Medulla oblongata (tissue), 1 donor: ENCODE results near the gene TMEM229A.
"Not testable (repeated sequence)": the region's sequence is repeated elsewhere in the genome, so short reads cannot be mapped to it uniquely, and the experiment has no call there.

ENCODE experiments used
- DNase-seq: peaks from one replicate; pipeline ENCODE4 v3.0.0-alpha.2; 2015; ENCODE audit errors: extremely low spot score

The TMEM229A gene

GRCh38 chr7:124033095-124033806 lies 384 bp upstream of the TMEM229A start:
- peak; percentile 55 for DNase-seq

GRCh38 chr7:124031919-124032318 lies 948 bp downstream of the TMEM229A start:
- peak; percentile 32 for DNase-seq

GRCh38 chr7:124031406-124031805 lies 1.5 kb downstream of the TMEM229A start:
- no peak for DNase-seq

GRCh38 chr7:124030964-124031363 lies 1.9 kb downstream of the TMEM229A start:
- no peak for DNase-seq

GRCh38 chr7:124029396-124030188 lies 3.3 kb downstream of the TMEM229A start:
- DNase-seq: peak; percentile 21

- DNase-seq: peak; percentile 61
These were observed 5.6 kb downstream of the TMEM229A start for GRCh38 chr7:124027236-124027635.

GRCh38 chr7:124024329-124024728 lies 8.5 kb downstream of the TMEM229A start:
- DNase-seq: not testable (repeated sequence)

- DNase-seq: peak; percentile 37
These were observed 10.3 kb downstream of the TMEM229A start for GRCh38 chr7:124022551-124022950.

- no peak for DNase-seq
These were observed 12.8 kb downstream of the TMEM229A start for GRCh38 chr7:124020060-124020459.

GRCh38 chr7:124013306-124013705 lies 19.6 kb downstream of the TMEM229A start:
- DNase-seq: no peak

- DNase-seq: no peak
These were observed 20.0 kb downstream of the TMEM229A start for GRCh38 chr7:124012864-124013263.

GRCh38 chr7:124009321-124009720 lies 23.5 kb downstream of the TMEM229A start:
- no peak for DNase-seq

- not testable (repeated sequence) for DNase-seq
These were observed 24.6 kb downstream of the TMEM229A start for GRCh38 chr7:124008296-124008695.

GRCh38 chr7:123999703-124000102 lies 33.2 kb downstream of the TMEM229A start:
- DNase-seq: no peak

- DNase-seq: no peak
These were observed 33.9 kb downstream of the TMEM229A start for GRCh38 chr7:123998921-123999320.

GRCh38 chr7:123996327-123996625 lies 36.6 kb downstream of the TMEM229A start:
- no peak for DNase-seq

- peak; percentile 10 for DNase-seq
These were observed 37.1 kb downstream of the TMEM229A start for GRCh38 chr7:123995617-123996326.

GRCh38 chr7:123994449-123994848 lies 38.4 kb downstream of the TMEM229A start:
- peak; percentile 78 for DNase-seq

- no peak for DNase-seq
These were observed 38.9 kb downstream of the TMEM229A start for GRCh38 chr7:123993996-123994395.

GRCh38 chr7:123992913-123993518 lies 39.9 kb downstream of the TMEM229A start:
- DNase-seq: no peak

- DNase-seq: no peak
These were observed 45.4 kb downstream of the TMEM229A start for GRCh38 chr7:123987445-123987844.
